GM12801 (cell line): ENCODE measurements around the gene CNTN1.

Experiments
- TF ChIP-seq, protein P1 (sequence below): IDR thresholded peaks from one replicate; pipeline ENCODE4 v1.5.1; 2011; ENCODE audit warnings: control low read depth; ENCODE audit not compliant: insufficient read length; ENCODE audit errors: extremely low read depth

The CNTN1 gene

DNA sequence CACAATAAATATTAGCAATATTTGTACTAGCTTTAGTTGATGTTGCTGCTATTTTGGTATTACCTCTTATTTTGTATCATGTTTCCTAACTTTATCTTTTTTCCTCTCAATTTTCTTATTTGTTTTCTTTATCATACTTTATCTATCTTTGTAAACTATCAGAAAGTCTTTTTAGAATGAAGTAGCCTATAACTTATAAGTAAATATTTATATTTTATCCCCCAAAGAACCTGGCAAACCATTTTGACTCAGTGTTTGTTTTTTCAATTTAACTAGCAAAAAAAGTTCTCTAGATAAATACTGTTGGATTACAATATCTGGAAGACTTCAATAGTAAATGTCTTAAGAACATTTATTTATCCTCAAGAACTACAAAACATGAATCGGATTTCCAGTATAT lies 360.2 kb downstream of the CNTN1 start:
- TF ChIP-seq, protein P1, sequence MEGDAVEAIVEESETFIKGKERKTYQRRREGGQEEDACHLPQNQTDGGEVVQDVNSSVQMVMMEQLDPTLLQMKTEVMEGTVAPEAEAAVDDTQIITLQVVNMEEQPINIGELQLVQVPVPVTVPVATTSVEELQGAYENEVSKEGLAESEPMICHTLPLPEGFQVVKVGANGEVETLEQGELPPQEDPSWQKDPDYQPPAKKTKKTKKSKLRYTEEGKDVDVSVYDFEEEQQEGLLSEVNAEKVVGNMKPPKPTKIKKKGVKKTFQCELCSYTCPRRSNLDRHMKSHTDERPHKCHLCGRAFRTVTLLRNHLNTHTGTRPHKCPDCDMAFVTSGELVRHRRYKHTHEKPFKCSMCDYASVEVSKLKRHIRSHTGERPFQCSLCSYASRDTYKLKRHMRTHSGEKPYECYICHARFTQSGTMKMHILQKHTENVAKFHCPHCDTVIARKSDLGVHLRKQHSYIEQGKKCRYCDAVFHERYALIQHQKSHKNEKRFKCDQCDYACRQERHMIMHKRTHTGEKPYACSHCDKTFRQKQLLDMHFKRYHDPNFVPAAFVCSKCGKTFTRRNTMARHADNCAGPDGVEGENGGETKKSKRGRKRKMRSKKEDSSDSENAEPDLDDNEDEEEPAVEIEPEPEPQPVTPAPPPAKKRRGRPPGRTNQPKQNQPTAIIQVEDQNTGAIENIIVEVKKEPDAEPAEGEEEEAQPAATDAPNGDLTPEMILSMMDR: no peak

DNA sequence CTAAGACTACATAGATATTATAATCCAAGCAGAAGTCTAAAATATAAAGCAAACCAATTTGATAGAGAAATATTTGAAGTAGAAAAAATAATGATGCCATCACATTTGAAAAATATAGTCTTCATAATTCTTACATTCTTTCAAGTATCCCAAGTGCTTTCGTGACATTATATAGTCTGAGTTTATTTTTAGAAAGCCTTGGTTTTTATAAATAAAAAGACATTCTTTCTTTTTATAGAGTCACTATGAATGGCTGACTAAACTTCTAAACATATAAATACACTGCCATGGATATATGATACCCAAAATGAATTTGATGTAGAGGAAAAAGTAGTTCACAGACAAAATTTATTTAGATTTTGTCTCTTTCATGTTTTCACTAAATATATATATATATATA lies 360.8 kb downstream of the CNTN1 start:
- TF ChIP-seq, protein P1: no peak

- TF ChIP-seq, protein P1: no peak
Observed at GRCh38 chr12:41055875-41056577, 363.8 kb downstream of the CNTN1 start.

GRCh38 chr12:41058266-41058665 lies 366.0 kb downstream of the CNTN1 start:
- TF ChIP-seq, protein P1: no peak

- TF ChIP-seq, protein P1: no peak
Observed at GRCh38 chr12:41061192-41061591, 369.0 kb downstream of the CNTN1 start.

DNA sequence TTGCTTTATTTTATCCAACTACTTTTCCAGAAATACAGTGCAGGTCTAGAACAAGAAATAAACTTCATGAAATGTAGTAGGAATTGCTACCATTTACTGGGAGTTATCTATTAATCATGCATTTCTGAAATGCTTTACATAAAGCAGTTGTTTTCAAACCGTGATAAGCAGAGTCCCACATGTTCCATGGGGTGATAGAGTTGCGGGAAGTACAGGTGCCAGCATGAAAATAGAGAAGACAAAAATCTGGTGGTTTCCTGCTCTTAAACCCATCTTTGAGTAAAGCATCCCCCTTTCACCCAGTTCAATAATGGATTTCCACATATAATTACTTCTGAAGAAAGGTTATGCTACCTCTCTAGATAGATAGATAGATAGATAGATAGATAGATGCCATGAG lies 372.2 kb downstream of the CNTN1 start:
- TF ChIP-seq, protein P1: no peak

DNA sequence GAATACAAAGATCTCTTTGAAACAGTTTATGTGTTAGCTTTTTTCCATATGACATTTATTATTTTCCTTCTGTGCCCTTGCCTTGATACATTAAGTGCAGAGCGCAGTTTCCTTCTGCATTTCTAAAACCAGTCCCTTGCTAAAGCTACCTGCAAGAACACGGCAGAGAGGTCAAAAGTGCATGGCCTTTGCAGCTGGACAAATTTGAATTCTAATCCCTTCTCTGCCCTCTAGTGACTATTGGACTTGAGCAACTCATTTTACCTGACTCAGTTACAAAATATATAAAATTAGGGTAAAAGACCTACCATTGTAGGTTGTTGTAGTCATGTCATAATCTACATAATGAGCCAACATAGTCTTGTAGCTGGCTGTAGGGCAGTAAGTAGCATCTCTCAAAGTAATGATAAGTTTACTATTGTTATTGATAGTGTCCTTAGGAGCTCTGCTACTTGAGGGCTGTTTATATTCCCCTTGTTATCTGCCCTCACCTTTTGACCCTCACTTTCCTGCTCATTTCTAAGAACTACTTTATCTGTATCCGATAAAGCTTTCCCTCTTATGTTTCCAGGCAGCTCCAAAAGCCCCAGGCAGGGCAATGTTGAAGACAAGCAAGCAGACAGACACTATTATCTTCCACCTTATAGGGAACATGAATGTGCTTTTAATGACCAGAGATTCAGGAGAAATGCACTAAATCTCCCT lies 375.9 kb downstream of the CNTN1 start:
- TF ChIP-seq, protein P1: no peak
